HUES6 (cell line): ENCODE data around the gene GNAT1.
"Not testable (repeated sequence)": the region's sequence is repeated elsewhere in the genome, so short reads cannot be mapped to it uniquely, and the experiment has no call there.

Source experiments
- H3K27ac ChIP-seq: 2 replicates; pipeline ENCODE4 v1.7.0; 2013; ENCODE audit warnings: low read depth, mild to moderate bottlenecking, low read length, inconsistent platforms
- H3K27me3 ChIP-seq: 2 replicates; pipeline ENCODE4 v1.6.1; 2013; ENCODE audit warnings: low read length; ENCODE audit not compliant: control insufficient read depth, insufficient read depth
- H3K36me3 ChIP-seq: 2 replicates; pipeline ENCODE4 v1.6.1; 2013; ENCODE audit warnings: low read length; ENCODE audit not compliant: control insufficient read depth, insufficient read depth
- H3K4me1 ChIP-seq: 2 replicates; pipeline ENCODE4 v1.6.1; 2013; ENCODE audit warnings: low read length; ENCODE audit not compliant: control insufficient read depth, insufficient read depth
- H3K4me3 ChIP-seq: 2 replicates; pipeline ENCODE4 v1.5.1; 2013; ENCODE audit warnings: low read depth, low read length
- H3K9ac ChIP-seq: one replicate; pipeline ENCODE4 v1.6.1; 2013; ENCODE audit warnings: mild to moderate bottlenecking, low read length
- H3K9me3 ChIP-seq: 2 replicates; pipeline ENCODE4 v1.6.1; 2013; ENCODE audit warnings: low read depth, low read length; ENCODE audit not compliant: control insufficient read depth, insufficient read depth

GNAT1 gene

GRCh38 chr3:50204804-50205412 lies 13.5 kb downstream of the GNAT1 start, which contains the start of gene SLC38A3:
SLC38A3 (plus strand) TSS chr3:50205271; CDS start chr3:50214200, 8,929 bp downstream.
- H3K4me3 ChIP-seq = peak within 1 kb of the TSS; percentile 79
- H3K27me3 ChIP-seq = peaks cover 54% of the 10 kb centered on the region
- no peaks in the 10 kb centered on the region for H3K9me3 ChIP-seq
- no peaks in the 10 kb centered on the region for H3K36me3 ChIP-seq
- peak within 1 kb of the TSS; percentile 31 for H3K9ac ChIP-seq
- H3K27ac ChIP-seq = no peak within 1 kb of the TSS
- peaks cover 20% of the 10 kb centered on the region for H3K4me1 ChIP-seq

DNA sequence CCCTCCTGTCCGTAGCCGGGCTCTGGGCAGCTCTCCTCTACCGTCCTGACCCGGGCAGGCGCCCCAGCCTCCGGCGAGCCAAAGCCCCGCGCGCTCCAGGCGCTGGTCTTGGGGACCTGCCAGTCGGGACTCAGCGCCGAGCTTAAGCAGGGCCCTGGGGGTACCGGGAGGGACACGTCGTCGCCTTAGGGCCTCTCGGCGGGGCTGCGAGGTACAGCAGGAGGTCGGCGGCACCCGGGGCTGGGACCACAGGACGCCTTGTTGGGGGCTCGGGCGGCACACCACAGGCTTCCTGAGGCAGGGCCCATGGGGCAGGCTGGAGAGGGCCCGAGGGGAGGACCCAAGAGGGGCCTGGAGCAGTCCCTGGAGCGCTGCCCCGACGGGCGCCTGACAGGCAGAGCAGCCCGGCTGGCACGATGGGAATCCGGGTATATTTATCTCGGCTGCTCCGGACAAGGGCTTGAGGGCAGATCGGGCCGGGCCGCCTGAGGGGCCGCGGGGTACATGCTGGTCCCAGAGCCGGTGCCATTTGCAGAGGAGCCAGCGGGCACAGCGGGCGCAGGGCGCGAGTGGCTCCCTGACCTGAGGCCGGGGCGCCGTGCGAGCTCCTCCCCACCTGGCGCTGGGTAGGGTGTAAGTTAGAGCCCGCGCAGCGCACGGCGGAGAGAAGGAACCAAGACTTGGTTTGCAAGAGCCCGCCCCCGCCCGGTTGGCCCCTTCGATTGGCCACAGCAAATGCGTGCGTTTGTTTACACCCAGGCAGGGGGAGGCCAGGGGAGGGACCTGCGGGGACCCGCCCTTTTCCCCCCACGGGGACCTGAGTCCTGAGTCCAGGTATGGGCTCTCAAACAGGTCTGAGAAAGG lies 14.2 kb downstream of the GNAT1 start:
- Histone ChIP-seq H3K4me3 (peak overlapping the region; percentile 79), H3K9me3 (no peaks in the 10 kb centered on the region), H3K4me1 (peaks cover 26% of the 10 kb centered on the region), H3K27me3 (peaks cover 54% of the 10 kb centered on the region), H3K27ac (no peak overlapping the region), H3K36me3 (no peaks in the 10 kb centered on the region), H3K9ac (peak overlapping the region; percentile 31)

DNA sequence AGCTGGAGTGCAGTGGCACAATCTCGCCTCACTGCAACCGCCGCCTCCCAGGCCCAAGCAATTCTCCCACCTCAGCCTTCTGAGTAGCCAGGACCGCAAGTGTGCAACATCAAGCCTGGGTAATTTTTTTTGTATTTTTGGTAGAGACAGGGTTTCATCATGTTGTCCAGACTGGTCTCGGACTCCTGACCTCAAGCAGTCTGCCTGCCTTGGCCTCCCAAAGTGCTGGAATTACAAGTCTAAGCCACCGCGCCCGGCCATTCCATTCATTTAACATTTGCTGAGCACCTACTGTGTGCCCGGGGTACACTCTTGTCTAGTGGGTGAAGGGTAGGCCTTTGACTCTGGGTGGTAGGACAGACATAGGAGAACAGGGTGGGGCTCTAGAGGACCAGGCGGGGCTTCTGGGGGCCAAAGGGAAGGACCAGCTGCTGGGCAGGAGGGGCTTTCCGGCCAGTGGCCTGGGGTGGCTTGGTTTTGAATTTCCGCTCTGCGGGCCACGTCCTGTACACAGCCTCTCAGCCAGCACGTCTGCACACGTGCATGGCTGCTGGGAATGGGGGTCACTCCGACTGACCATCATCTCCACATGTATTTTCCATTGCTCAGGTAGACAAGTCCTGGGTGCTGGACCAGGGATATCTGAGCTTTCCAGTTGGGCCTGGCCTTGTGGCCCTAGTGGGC lies 16.1 kb downstream of the GNAT1 start:
- no peak overlapping the region for H3K27ac ChIP-seq
- no peak overlapping the region for H3K4me3 ChIP-seq
- H3K4me1 ChIP-seq = peaks cover 37% of the 10 kb centered on the region
- H3K9me3 ChIP-seq = no peaks in the 10 kb centered on the region
- H3K27me3 ChIP-seq = peaks cover 48% of the 10 kb centered on the region
- H3K36me3 ChIP-seq = no peaks in the 10 kb centered on the region
- no peak overlapping the region for H3K9ac ChIP-seq

DNA sequence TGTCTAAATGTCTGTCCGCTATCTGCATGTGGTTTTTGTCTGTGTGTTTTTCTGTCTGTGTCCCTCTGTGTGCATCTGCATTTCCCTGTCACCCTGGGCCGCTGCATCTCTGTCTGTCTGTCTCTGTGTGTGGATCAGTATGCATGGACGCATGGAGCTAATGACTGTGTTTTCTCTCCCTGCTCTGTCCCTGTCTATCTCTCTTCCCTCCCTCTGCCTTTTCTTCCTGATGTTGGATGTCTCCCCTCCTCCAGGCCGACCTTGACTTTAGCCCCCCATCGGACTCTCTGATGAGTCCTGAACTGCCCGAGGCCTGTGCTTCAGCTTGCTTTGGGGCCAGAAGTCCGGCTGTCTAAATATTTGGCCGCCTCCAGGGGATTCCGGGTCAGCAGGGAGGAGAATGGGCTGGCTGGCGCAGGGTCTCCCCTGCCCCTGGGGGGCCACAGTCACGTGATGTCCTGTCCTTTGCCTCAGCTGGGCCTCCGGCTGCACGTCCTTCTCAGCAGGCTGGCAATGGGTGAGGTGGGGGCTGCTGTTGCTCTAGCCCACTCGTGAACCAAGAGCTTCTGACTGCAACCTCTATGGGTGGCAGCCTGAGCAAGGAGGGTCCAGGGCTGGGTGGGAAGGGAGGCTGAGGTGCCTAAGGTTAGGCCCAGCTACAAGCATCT lies 17.4 kb downstream of the GNAT1 start:
- no peak overlapping the region for H3K27ac ChIP-seq
- no peaks in the 10 kb centered on the region for H3K9me3 ChIP-seq
- H3K4me3 ChIP-seq = no peak overlapping the region
- H3K4me1 ChIP-seq = peaks cover 32% of the 10 kb centered on the region; the same call in 1 of the 2 replicates
- H3K9ac ChIP-seq = no peak overlapping the region
- H3K27me3 ChIP-seq = peaks cover 35% of the 10 kb centered on the region
- H3K36me3 ChIP-seq = no peaks in the 10 kb centered on the region

DNA sequence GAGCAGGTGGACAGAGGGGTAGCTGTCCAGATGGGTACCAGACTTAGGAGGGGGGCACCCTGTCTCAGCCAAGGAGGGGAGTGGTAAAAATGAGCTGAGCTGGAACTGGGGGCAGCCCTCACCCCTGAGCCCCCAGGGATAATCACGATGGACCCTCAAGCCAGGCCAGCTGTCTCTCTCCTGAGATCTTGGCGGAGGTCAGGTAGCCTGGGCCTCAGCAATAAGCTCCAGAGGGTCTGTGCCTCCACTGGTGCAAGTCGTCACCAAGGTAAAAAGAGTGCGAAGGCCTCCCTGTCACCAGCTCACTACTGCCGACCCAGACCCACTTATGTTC lies 18.7 kb downstream of the GNAT1 start:
- Histone ChIP-seq H3K9me3 (no peaks in the 10 kb centered on the region), H3K4me3 (no peak overlapping the region), H3K27me3 (peaks cover 23% of the 10 kb centered on the region), H3K4me1 (peaks cover 29% of the 10 kb centered on the region; the same call in 1 of the 2 replicates), H3K36me3 (no peaks in the 10 kb centered on the region), H3K9ac (no peak overlapping the region), H3K27ac (no peak overlapping the region)

GRCh38 chr3:50210510-50211367 lies 19.3 kb downstream of the GNAT1 start:
- Histone ChIP-seq H3K9me3 (no peaks in the 10 kb centered on the region), H3K9ac (no peak overlapping the region), H3K4me1 (peaks cover 24% of the 10 kb centered on the region; the same call in 1 of the 2 replicates), H3K4me3 (no peak overlapping the region), H3K27ac (no peak overlapping the region), H3K36me3 (no peaks in the 10 kb centered on the region), H3K27me3 (peaks cover 17% of the 10 kb centered on the region)

- not testable (repeated sequence) for H3K27ac ChIP-seq, H3K9me3 ChIP-seq, H3K4me3 ChIP-seq, H3K9ac ChIP-seq, H3K36me3 ChIP-seq
- peaks cover 11% of the 10 kb centered on the region for H3K27me3 ChIP-seq
- peaks cover 21% of the 10 kb centered on the region; the same call in 1 of the 2 replicates for H3K4me1 ChIP-seq
These were observed 19.9 kb downstream of the GNAT1 start for GRCh38 chr3:50211368-50211717.

GRCh38 chr3:50211930-50212329 lies 20.5 kb downstream of the GNAT1 start:
- H3K27ac ChIP-seq = no peak overlapping the region

DNA sequence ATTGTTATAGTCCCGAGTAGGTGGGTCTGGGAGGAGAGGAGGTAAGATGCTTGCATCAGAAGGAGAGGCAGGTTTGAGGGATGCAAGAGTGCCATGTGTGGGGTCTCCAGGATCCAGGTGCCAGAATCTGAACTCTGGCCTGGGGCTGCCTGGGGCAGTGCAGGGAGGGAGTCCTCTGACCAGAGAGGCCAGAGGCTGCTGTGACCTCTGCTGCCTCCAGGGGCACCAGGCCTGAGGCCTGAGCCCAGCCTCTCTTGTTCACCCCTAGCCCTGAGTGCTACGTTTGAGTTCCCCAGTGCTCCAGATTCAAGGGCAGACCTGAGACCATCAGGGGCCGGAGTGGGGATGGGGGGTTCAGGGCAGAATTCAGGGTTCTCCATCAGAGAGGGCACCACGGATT lies 21.1 kb downstream of the GNAT1 start:
- no peak overlapping the region for H3K9ac ChIP-seq
- H3K27me3 ChIP-seq = peaks cover 3% of the 10 kb centered on the region; the same call in 1 of the 2 replicates
- no peaks in the 10 kb centered on the region for H3K36me3 ChIP-seq
- no peak overlapping the region for H3K27ac ChIP-seq
- H3K9me3 ChIP-seq = no peaks in the 10 kb centered on the region
- peaks cover 21% of the 10 kb centered on the region; the same call in 1 of the 2 replicates for H3K4me1 ChIP-seq
- no peak overlapping the region for H3K4me3 ChIP-seq

More at GRCh38 chr3:50211930-50212329, 20.5 kb downstream of the GNAT1 start:
- H3K9me3 ChIP-seq = no peaks in the 10 kb centered on the region
- H3K9ac ChIP-seq = no peak overlapping the region
- H3K4me1 ChIP-seq = peaks cover 21% of the 10 kb centered on the region; the same call in 1 of the 2 replicates
- peaks cover 5% of the 10 kb centered on the region for H3K27me3 ChIP-seq
- no peaks in the 10 kb centered on the region for H3K36me3 ChIP-seq
- H3K4me3 ChIP-seq = no peak overlapping the region

DNA sequence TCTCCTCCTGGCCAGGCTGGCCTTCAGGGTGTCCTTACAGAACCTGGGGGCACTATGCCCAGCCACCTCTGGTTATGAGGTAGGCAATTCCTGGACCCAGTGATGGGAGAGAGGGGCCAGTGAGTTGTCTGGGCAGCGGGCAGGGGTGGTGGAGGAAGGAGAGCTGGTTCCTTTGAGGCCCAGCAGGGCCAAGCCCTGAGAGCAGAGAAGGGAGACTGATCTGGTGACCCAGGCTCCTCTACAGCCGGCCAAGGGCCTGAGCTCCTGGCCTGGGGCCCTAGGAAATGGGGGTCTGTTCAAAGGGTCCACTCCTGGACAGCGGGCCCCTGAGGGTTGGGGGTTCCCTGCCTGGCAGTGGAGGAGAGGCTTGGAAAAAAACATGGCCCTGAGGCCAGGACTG lies 21.6 kb downstream of the GNAT1 start:
- Histone ChIP-seq H3K4me3 (no peak overlapping the region), H3K36me3 (no peaks in the 10 kb centered on the region), H3K27ac (no peak overlapping the region), H3K9ac (no peak overlapping the region), H3K27me3 (peaks cover under 1% of the 10 kb centered on the region; the same call in 1 of the 2 replicates), H3K9me3 (no peaks in the 10 kb centered on the region), H3K4me1 (peaks cover 21% of the 10 kb centered on the region; the same call in 1 of the 2 replicates)
